H9 (cell line): ENCODE results near the gene DIMT1. TPM values are rescaled to one million over a fixed set of nuclear protein-coding genes. Genes with fewer than 3 reads are reported as not detected.

Experiments used
- DNase-seq: peaks from one replicate; pipeline ENCODE4 v3.0.0-alpha.2; 2017
- H2AFZ ChIP-seq: one replicate; pipeline ENCODE4 v1.6.1; 2013; ENCODE audit warnings: mild to moderate bottlenecking, low read length, control low read depth, moderate library complexity
- H2AK5ac ChIP-seq: 2 replicates; pipeline ENCODE4 v1.6.1; 2013; ENCODE audit warnings: low read length, control low read depth, mixed read lengths; ENCODE audit not compliant: insufficient read length
- H2BK120ac ChIP-seq: one replicate; pipeline ENCODE4 v1.6.1; 2013; ENCODE audit warnings: low read depth, mild to moderate bottlenecking, low read length, control low read depth, inconsistent platforms; ENCODE audit not compliant: poor library complexity, severe bottlenecking
- H2BK12ac ChIP-seq: 2 replicates; pipeline ENCODE4 v1.6.1; 2013; ENCODE audit warnings: low read length, control low read depth, mixed read lengths, low read depth; ENCODE audit not compliant: insufficient read length
- H2BK15ac ChIP-seq: 2 replicates; pipeline ENCODE4 v1.6.1; 2013; ENCODE audit warnings: low read depth, low read length, control low read depth
- H2BK20ac ChIP-seq: one replicate; pipeline ENCODE4 v1.6.1; 2013; ENCODE audit warnings: low read depth, mild to moderate bottlenecking, low read length, control low read depth, inconsistent platforms; ENCODE audit not compliant: poor library complexity, severe bottlenecking
- H2BK5ac ChIP-seq: 2 replicates; pipeline ENCODE4 v1.6.1; 2013; ENCODE audit warnings: low read length, control low read depth, mixed read lengths; ENCODE audit not compliant: insufficient read length
- H3K14ac ChIP-seq: 2 replicates; pipeline ENCODE4 v1.6.1; 2013; ENCODE audit warnings: low read length, control low read depth; ENCODE audit not compliant: insufficient read depth
- H3K18ac ChIP-seq: 2 replicates; pipeline ENCODE4 v1.6.1; 2013; ENCODE audit warnings: low read depth, mild to moderate bottlenecking, mixed read lengths, low read length, control low read depth; ENCODE audit not compliant: insufficient read length
- H3K23ac ChIP-seq: 2 replicates; pipeline ENCODE4 v1.6.1; 2013; ENCODE audit warnings: low read length, control low read depth, mixed read lengths, low read depth; ENCODE audit not compliant: insufficient read length
- H3K23me2 ChIP-seq: 2 replicates; pipeline ENCODE4 v1.6.1; 2013; ENCODE audit warnings: low read depth, mild to moderate bottlenecking, mixed read lengths, low read length, control low read depth; ENCODE audit not compliant: insufficient read length, poor library complexity, severe bottlenecking
- H3K27ac ChIP-seq: 2 replicates; pipeline ENCODE4 v1.5.1; 2013; ENCODE audit warnings: low read length, control low read depth, mixed read lengths, low read depth; ENCODE audit not compliant: insufficient read length
- H3K27me3 ChIP-seq: 2 replicates; pipeline ENCODE4 v1.6.1; 2013; ENCODE audit warnings: low read length, control low read depth, inconsistent platforms; ENCODE audit not compliant: insufficient read depth
- H3K4ac ChIP-seq: 2 replicates; pipeline ENCODE4 v1.6.1; 2013; ENCODE audit warnings: low read depth, mild to moderate bottlenecking, control low read depth, inconsistent platforms, low read length, moderate library complexity
- H3K4me1 ChIP-seq: 2 replicates; pipeline ENCODE4 v1.6.1; 2013; ENCODE audit warnings: low read length, control low read depth, inconsistent platforms; ENCODE audit not compliant: insufficient read depth
- H3K4me2 ChIP-seq: 2 replicates; pipeline ENCODE4 v1.6.1; 2013; ENCODE audit warnings: low read length, control low read depth, mixed read lengths; ENCODE audit not compliant: insufficient read length, insufficient read depth
- H3K56ac ChIP-seq: 2 replicates; pipeline ENCODE4 v1.6.1; 2013; ENCODE audit warnings: low read depth, mild to moderate bottlenecking, mixed read lengths, low read length, control low read depth; ENCODE audit not compliant: insufficient read length
- H3K79me1 ChIP-seq: 2 replicates; pipeline ENCODE4 v1.6.1; 2013; ENCODE audit warnings: low read depth, mild to moderate bottlenecking, moderate library complexity, low read length, control low read depth, inconsistent platforms; ENCODE audit not compliant: insufficient read depth, poor library complexity, severe bottlenecking
- H3K79me2 ChIP-seq: 2 replicates; pipeline ENCODE4 v1.6.1; 2013; ENCODE audit warnings: low read length, control low read depth, inconsistent platforms; ENCODE audit not compliant: insufficient read depth
- H3K9ac ChIP-seq: 2 replicates; pipeline ENCODE4 v1.6.1; 2013; ENCODE audit warnings: low read length, control low read depth, mixed read lengths; ENCODE audit not compliant: insufficient read length; ENCODE audit errors: extremely low read depth
- H3K9me3 ChIP-seq: one replicate; pipeline ENCODE4 v1.6.1; 2013; ENCODE audit warnings: low read depth, low read length, inconsistent platforms; ENCODE audit not compliant: control insufficient read depth
- H3T11ph ChIP-seq: one replicate; pipeline ENCODE4 v1.6.1; 2013; ENCODE audit warnings: mild to moderate bottlenecking, low read length, control low read depth, inconsistent platforms
- H4K20me1 ChIP-seq: one replicate; pipeline ENCODE4 v1.6.1; 2013; ENCODE audit not compliant: control insufficient read depth, insufficient read length, insufficient read depth
- H4K5ac ChIP-seq: 2 replicates; pipeline ENCODE4 v1.6.1; 2013; ENCODE audit warnings: low read depth, mild to moderate bottlenecking, mixed read lengths, low read length, control low read depth; ENCODE audit not compliant: insufficient read length
- H4K8ac ChIP-seq: replicated peaks from 2 replicates; pipeline ENCODE4 v1.6.1; 2013; ENCODE audit warnings: low read length, control low read depth, mixed read lengths, low read depth; ENCODE audit not compliant: insufficient read length
- H4K91ac ChIP-seq: 2 replicates; pipeline ENCODE4 v1.6.1; 2013; ENCODE audit warnings: low read depth, mild to moderate bottlenecking, moderate library complexity, mixed read lengths, low read length, control low read depth; ENCODE audit not compliant: insufficient read length
- H3K27ac Mint-ChIP-seq, 3 experiments: 2 replicates in 2 of 3; 3 replicates in 1 of 3; pipeline ENCODE4 v1.8.0; 2020 to 2021; ENCODE audit warnings: mixed read lengths in 3 of 3, mild to moderate bottlenecking in 1 of 3, moderate library complexity in 1 of 3
- H3K27me3 Mint-ChIP-seq: 2 replicates; pipeline ENCODE4 v1.8.0; 2021; ENCODE audit warnings: low read depth, mild to moderate bottlenecking, moderate library complexity, mixed read lengths
- H3K36me3 Mint-ChIP-seq, 3 experiments: 2 replicates in 2 of 3; 3 replicates in 1 of 3; pipeline ENCODE4 v1.8.0; 2020 to 2021; ENCODE audit warnings: low read depth in 3 of 3, mixed read lengths in 3 of 3; ENCODE audit not compliant: insufficient read depth in 1 of 3
- H3K4me1 Mint-ChIP-seq, 2 experiments: 2 replicates each; pipeline ENCODE4 v1.8.0; 2020; ENCODE audit warnings: mixed read lengths in 2 of 2
- H3K4me3 Mint-ChIP-seq, 2 experiments: 2 replicates in 1 of 2; 3 replicates in 1 of 2; pipeline ENCODE4 v1.8.0; 2020 to 2021; ENCODE audit warnings: mild to moderate bottlenecking in 2 of 2, mixed read lengths in 2 of 2, moderate library complexity in 1 of 2
- H3K9me3 Mint-ChIP-seq, 2 experiments: 2 replicates in 1 of 2; 3 replicates in 1 of 2; pipeline ENCODE4 v1.8.0; 2020; ENCODE audit warnings: mild to moderate bottlenecking in 2 of 2, mixed read lengths in 2 of 2, moderate library complexity in 1 of 2
- WGBS: extraction: QIAGEN DNeasy Blood & Tissue Kit; methylation state at CpG from one replicate; pipeline ENCODE4 v1.1.7; 2013; ENCODE audit warnings: missing lambda C conversion rate, low lambda C conversion rate, mixed read lengths; ENCODE audit not compliant: insufficient read length; ENCODE audit errors: extremely low coverage; 5-methylcytosine and 5-hydroxymethylcytosine counted together
- total RNA-seq: library from RNA; stranded (reverse); gene quantifications from 2 replicates; pipeline ENCODE4 v1.2.1, GENCODE V29; 2021
- TF ChIP-seq, protein P1 (sequence below): fragments of 200-600 bp; sonication (generic); conservative IDR thresholded peaks from 3 replicates; pipeline ENCODE4 v1.8.0; 2021; ENCODE audit warnings: antibody characterized with exemption, mild to moderate bottlenecking

DIMT1 gene
- total RNA-seq, 1 experiment from 2014 or later = 36.0 TPM

DNA sequence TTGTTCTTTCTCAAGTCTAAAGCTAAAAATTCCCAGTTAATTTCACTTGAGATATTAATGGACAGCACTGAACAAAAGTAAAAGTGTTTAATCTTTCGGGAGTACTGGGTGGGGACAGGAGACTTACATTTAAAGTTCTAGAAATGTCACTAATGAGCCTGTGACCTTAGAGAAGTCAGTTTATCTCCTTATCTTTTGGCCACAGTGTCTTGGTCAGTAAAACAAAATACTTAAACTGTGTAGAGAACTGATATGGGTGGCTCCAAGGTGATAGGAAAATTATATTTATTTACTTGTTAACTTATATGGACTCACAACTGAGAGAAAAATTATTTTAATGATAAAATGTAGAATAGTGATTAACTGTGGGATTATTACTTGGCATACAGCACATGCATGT is 17.7 kb upstream of the DIMT1 start:
- no peaks in the 10 kb centered on the region for H3K27me3 ChIP-seq
- no peaks in the 10 kb centered on the region for H3K27me3 Mint-ChIP-seq
- peaks cover 2% of the 10 kb centered on the region for H3K79me1 ChIP-seq
- no peak overlapping the region for H2BK12ac ChIP-seq
- H4K91ac ChIP-seq = no peak overlapping the region
- H2AK5ac ChIP-seq = no peak overlapping the region
- H2AFZ ChIP-seq = no peak overlapping the region
- DNase-seq = no peak
- H2BK5ac ChIP-seq = no peak overlapping the region
- H3K9ac ChIP-seq = no peak overlapping the region
- no peaks in the 10 kb centered on the region for H3K9me3 Mint-ChIP-seq
- no peaks in the 10 kb centered on the region for H4K20me1 ChIP-seq
- H3K4me1 ChIP-seq = no peaks in the 10 kb centered on the region
- no peak overlapping the region for H3T11ph ChIP-seq
- peaks cover 6 to 10% (median 9%) of the 10 kb centered on the region in 3 experiments; a peak in 6 of 7 replicates for H3K36me3 Mint-ChIP-seq
- no peak overlapping the region for H3K27ac ChIP-seq
- H3K4ac ChIP-seq = no peak overlapping the region
- no peak overlapping the region for H4K8ac ChIP-seq
- H4K5ac ChIP-seq = no peak overlapping the region
- H3K14ac ChIP-seq = no peak overlapping the region
- no CpG with 5 or more reads among the region's 1 CpG for WGBS
- H3K79me2 ChIP-seq = peaks cover 6% of the 10 kb centered on the region; the same call in 1 of the 2 replicates
- no peak overlapping the region for H3K23ac ChIP-seq
- no peak overlapping the region for H3K4me3 Mint-ChIP-seq
- no peak overlapping the region for H2BK20ac ChIP-seq
- H3K18ac ChIP-seq = no peak overlapping the region
- no peak overlapping the region for H3K27ac Mint-ChIP-seq
- no peaks in the 10 kb centered on the region for H3K23me2 ChIP-seq
- H3K56ac ChIP-seq = no peak overlapping the region
- peaks cover 0 to 2% of the 10 kb centered on the region in 2 experiments; a peak in 1 of 4 replicates for H3K4me1 Mint-ChIP-seq
- no peak overlapping the region for H2BK120ac ChIP-seq
- H3K4me2 ChIP-seq = no peak overlapping the region
- H3K9me3 ChIP-seq = no peaks in the 10 kb centered on the region
- H2BK15ac ChIP-seq = no peak overlapping the region
- TF ChIP-seq, protein P1, sequence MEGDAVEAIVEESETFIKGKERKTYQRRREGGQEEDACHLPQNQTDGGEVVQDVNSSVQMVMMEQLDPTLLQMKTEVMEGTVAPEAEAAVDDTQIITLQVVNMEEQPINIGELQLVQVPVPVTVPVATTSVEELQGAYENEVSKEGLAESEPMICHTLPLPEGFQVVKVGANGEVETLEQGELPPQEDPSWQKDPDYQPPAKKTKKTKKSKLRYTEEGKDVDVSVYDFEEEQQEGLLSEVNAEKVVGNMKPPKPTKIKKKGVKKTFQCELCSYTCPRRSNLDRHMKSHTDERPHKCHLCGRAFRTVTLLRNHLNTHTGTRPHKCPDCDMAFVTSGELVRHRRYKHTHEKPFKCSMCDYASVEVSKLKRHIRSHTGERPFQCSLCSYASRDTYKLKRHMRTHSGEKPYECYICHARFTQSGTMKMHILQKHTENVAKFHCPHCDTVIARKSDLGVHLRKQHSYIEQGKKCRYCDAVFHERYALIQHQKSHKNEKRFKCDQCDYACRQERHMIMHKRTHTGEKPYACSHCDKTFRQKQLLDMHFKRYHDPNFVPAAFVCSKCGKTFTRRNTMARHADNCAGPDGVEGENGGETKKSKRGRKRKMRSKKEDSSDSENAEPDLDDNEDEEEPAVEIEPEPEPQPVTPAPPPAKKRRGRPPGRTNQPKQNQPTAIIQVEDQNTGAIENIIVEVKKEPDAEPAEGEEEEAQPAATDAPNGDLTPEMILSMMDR = no peak
